HepG2 (cell line): Measurements from ENCODE around the gene RBM15B. TPM values are rescaled to one million over a fixed set of nuclear protein-coding genes. Genes with fewer than 3 reads are reported as not detected.

Experiments
- AKAP8 ChIP-seq: sonication (generic); formaldehyde crosslinking; IDR thresholded peaks from 2 replicates; pipeline ENCODE4 v1.5.1; 2020; ENCODE audit warnings: mild to moderate bottlenecking, missing genetic modification reagents
- CAMTA2 ChIP-seq: sonication (generic); formaldehyde crosslinking; IDR thresholded peaks from 2 replicates; pipeline ENCODE4 v1.4.0; 2020; ENCODE audit warnings: mild to moderate bottlenecking, missing genetic modification reagents, borderline replicate concordance
- CERS6 ChIP-seq: sonication (generic); formaldehyde crosslinking; IDR thresholded peaks from 2 replicates; pipeline ENCODE4 v1.5.0; 2020; ENCODE audit warnings: missing genetic modification reagents
- ESRRA ChIP-seq: sonication (generic); formaldehyde crosslinking; IDR thresholded peaks from 2 replicates; pipeline ENCODE4 v1.5.1; 2020; ENCODE audit warnings: mild to moderate bottlenecking, low read depth, missing genetic modification reagents
- ETV5 ChIP-seq: IDR thresholded peaks from 2 replicates; pipeline ENCODE4 v1.6.1; 2018; ENCODE audit warnings: missing biosample characterization, missing genetic modification reagents, inconsistent platforms, borderline replicate concordance
- HOXA9 ChIP-seq: sonication (generic); formaldehyde crosslinking; IDR thresholded peaks from 2 replicates; pipeline ENCODE4 v1.8.1; 2022; ENCODE audit warnings: missing genetic modification reagents, mild to moderate bottlenecking, moderate library complexity, borderline replicate concordance
- IKZF4 ChIP-seq: sonication (generic); formaldehyde crosslinking; IDR thresholded peaks from 2 replicates; pipeline ENCODE4 v1.5.1; 2020; ENCODE audit warnings: borderline replicate concordance, mild to moderate bottlenecking, low read depth, missing genetic modification reagents; ENCODE audit errors: not compliant biosample characterization
- MAX ChIP-seq: IDR thresholded peaks from 2 replicates; pipeline ENCODE4 v1.6.1; 2012; ENCODE audit warnings: inconsistent platforms
- NCOA1 ChIP-seq: sonication (generic); formaldehyde crosslinking; IDR thresholded peaks from 2 replicates; pipeline ENCODE4 v1.9.0; 2021; ENCODE audit warnings: missing genetic modification reagents
- PITX1 ChIP-seq: sonication (generic); formaldehyde crosslinking; IDR thresholded peaks from 2 replicates; pipeline ENCODE4 v1.5.1; 2020; ENCODE audit warnings: mild to moderate bottlenecking, missing genetic modification reagents
- POLR2AphosphoS2 ChIP-seq: IDR thresholded peaks from 2 replicates; pipeline ENCODE4 v1.6.1; 2011; ENCODE audit warnings: low read depth, low read length, improper control_type of control experiment
- RARA ChIP-seq: IDR thresholded peaks from 2 replicates; pipeline ENCODE4 v1.6.1; 2016; ENCODE audit warnings: missing genetic modification reagents, missing compliant biosample characterization
- RXRB ChIP-seq: IDR thresholded peaks from 2 replicates; pipeline ENCODE4 v1.6.1; 2016; ENCODE audit warnings: borderline replicate concordance, missing genetic modification reagents, missing compliant biosample characterization
- TRIM22 ChIP-seq: fragments of 450-650 bp; IDR thresholded peaks from 2 replicates; pipeline ENCODE4 v1.6.1; 2017
- YEATS2 ChIP-seq: sonication (generic); formaldehyde crosslinking; IDR thresholded peaks from 2 replicates; pipeline ENCODE4 v1.4.0; 2020; ENCODE audit warnings: missing genetic modification reagents, borderline replicate concordance
- ZBTB2 ChIP-seq: sonication (generic); formaldehyde crosslinking; IDR thresholded peaks from 2 replicates; pipeline ENCODE4 v1.8.0; 2022; ENCODE audit warnings: low read depth, missing genetic modification reagents
- ZBTB21 ChIP-seq: sonication (generic); formaldehyde crosslinking; IDR thresholded peaks from 2 replicates; pipeline ENCODE4 v1.4.0; 2020; ENCODE audit warnings: missing genetic modification reagents
- ZBTB34 ChIP-seq: sonication (generic); formaldehyde crosslinking; IDR thresholded peaks from 2 replicates; pipeline ENCODE4 v1.8.0; 2022; ENCODE audit warnings: mild to moderate bottlenecking, missing genetic modification reagents
- ZNF274 ChIP-seq: sonication (generic); formaldehyde crosslinking; IDR thresholded peaks from 2 replicates; pipeline ENCODE4 v1.5.1; 2020; ENCODE audit warnings: mild to moderate bottlenecking, missing genetic modification reagents
- ZNF350 ChIP-seq: sonication (generic); formaldehyde crosslinking; IDR thresholded peaks from 2 replicates; pipeline ENCODE4 v1.4.0; 2020; ENCODE audit warnings: mild to moderate bottlenecking, low read depth, missing genetic modification reagents, borderline replicate concordance
- ZNF414 ChIP-seq: sonication (generic); formaldehyde crosslinking; IDR thresholded peaks from 2 replicates; pipeline ENCODE4 v1.5.0; 2020; ENCODE audit warnings: missing genetic modification reagents
- ZNF615 ChIP-seq: sonication (generic); formaldehyde crosslinking; IDR thresholded peaks from 2 replicates; pipeline ENCODE4 v1.5.0; 2020; ENCODE audit warnings: mild to moderate bottlenecking, missing genetic modification reagents, borderline replicate concordance
- ZNF740 ChIP-seq: sonication (generic); formaldehyde crosslinking; IDR thresholded peaks from 2 replicates; pipeline ENCODE4 v1.4.0; 2020; ENCODE audit warnings: missing genetic modification reagents
- polyA plus RNA-seq, 8 experiments: library from polyadenylated mRNA; depleted of rRNA in 3 of 8; stranded (reverse) in 7 of 8; unstranded in 1 of 8; fragments of >200 nt; fragmentation: Illumina TruSeq in 4 of 8; extraction: Trizol in 4 of 8; gene quantifications; 2 replicates each; pipeline versions ENCODE4 v1.2.1 to v1.2.3, GENCODE V29; 2011 to 2016; ENCODE audit warnings: low read depth in 4 of 8, missing spikeins in 1 of 8, mixed read lengths in 1 of 8; ENCODE audit not compliant: insufficient read depth in 1 of 8
- total RNA-seq, 5 experiments: library from RNA; depleted of rRNA; stranded (reverse); fragments of >200 nt; fragmentation: Illumina TruSeq; extraction: Trizol; gene quantifications; 2 replicates each; pipeline ENCODE4 v1.2.3, GENCODE V29; 2016; ENCODE audit warnings: low read depth in 1 of 5

RBM15B gene
- total and polyA plus RNA-seq, 2 of the 13 experiments (the other 11 are each of a cell fraction or from before 2014, with no cell fraction given), result 8.2 to 19.3 TPM

GRCh38 chr3:51390246-51391074 is 625 bp upstream of the RBM15B start (continued):
- TF ChIP-seq NCOA1 (CRISPR knock-in tag) (no peak; the same call in 1 of the 2 replicates), PITX1 (CRISPR knock-in tag) (0 out of 2 replicates have a peak, but pooled peaks have one; percentile 26), ZNF274 (CRISPR knock-in tag) (peak; percentile 16; the same call in 1 of the 2 replicates), TRIM22 (no peak), ZNF414 (CRISPR knock-in tag) (no peak; the same call in 1 of the 2 replicates), ZNF740 (CRISPR knock-in tag) (no peak), YEATS2 (CRISPR knock-in tag) (no peak), ZBTB2 (CRISPR knock-in tag) (peak; percentile 10; the same call in 1 of the 2 replicates), ZBTB34 (0 out of 2 replicates have a peak, but pooled peaks have one; percentile 23), ZNF615 (CRISPR knock-in tag) (0 out of 2 replicates have a peak, but pooled peaks have one; percentile 77), CERS6 (CRISPR knock-in tag) (no peak), ZNF350 (CRISPR knock-in tag) (0 out of 2 replicates have a peak, but pooled peaks have one; percentile 37), RXRB (CRISPR knock-in tag) (no peak), IKZF4 (no peak), CAMTA2 (CRISPR knock-in tag) (no peak), HOXA9 (CRISPR knock-in tag) (no peak), ESRRA (CRISPR knock-in tag) (no peak), ZBTB21 (no peak), AKAP8 (CRISPR knock-in tag) (no peak), ETV5 (CRISPR knock-in tag) (no peak; the same call in 1 of the 2 replicates), RARA (CRISPR knock-in tag) (no peak), MAX (no peak), POLR2AphosphoS2 (no peak)
